H1 (cell line): ENCODE data around the gene FRY. TPM values are rescaled to one million over a fixed set of nuclear protein-coding genes. Genes with fewer than 3 reads are reported as not detected.

ENCODE experiments used
- CTCF ChIA-PET: fragments of 300-600 bp; sonication (Branson Sonifier 250); formaldehyde crosslinking; loops from one replicate; lab custom pipeline; 2021; ENCODE audit not compliant: partially characterized antibody; lab: Charles Lee
- POLR2A ChIA-PET: fragments of 300-600 bp; sonication (Branson Sonifier 250); formaldehyde crosslinking; loops from one replicate; lab custom pipeline; 2021; ENCODE audit warnings: inconsistent platforms; ENCODE audit not compliant: partially characterized antibody; lab: Charles Lee
- DNase-seq, 2 experiments: peaks; one replicate each; pipeline versions ENCODE4 v3.0.0 to v3.0.0-alpha.2; 2010 to 2022; ENCODE audit warnings: low spot score in 2 of 2, low read depth in 1 of 2, mixed read lengths in 1 of 2
- FAIRE-seq: peaks from 2 replicates; lab custom pipeline; 2011; peaks lifted over from hg19 to GRCh38; lab: Jason Lieb, UNC
- H2AFZ ChIP-seq: 2 replicates; pipeline ENCODE4 v1.8.1; 2012; ENCODE audit warnings: low read length, inconsistent platforms
- H2AK5ac ChIP-seq: 2 replicates; pipeline ENCODE4 v1.6.1; 2013; ENCODE audit warnings: low read depth, low read length
- H2BK120ac ChIP-seq: replicated peaks from 2 replicates; pipeline ENCODE3; 2013; ENCODE audit warnings: low read depth, low read length, inconsistent platforms
- H2BK12ac ChIP-seq: 2 replicates; pipeline ENCODE4 v1.6.1; 2013; ENCODE audit warnings: low read depth, low read length
- H2BK15ac ChIP-seq: 2 replicates; pipeline ENCODE4 v1.6.1; 2013; ENCODE audit warnings: low read length
- H2BK20ac ChIP-seq: 2 replicates; pipeline ENCODE4 v1.6.1; 2013; ENCODE audit warnings: low read length
- H2BK5ac ChIP-seq: 2 replicates; pipeline ENCODE4 v1.6.1; 2013; ENCODE audit warnings: low read depth, low read length
- H3K14ac ChIP-seq: 2 replicates; pipeline ENCODE4 v1.6.1; 2013; ENCODE audit warnings: inconsistent platforms; ENCODE audit not compliant: insufficient read length
- H3K18ac ChIP-seq: 2 replicates; pipeline ENCODE4 v1.6.1; 2013; ENCODE audit warnings: low read length; ENCODE audit errors: extremely low read depth
- H3K23ac ChIP-seq: 2 replicates; pipeline ENCODE4 v1.6.1; 2013; ENCODE audit warnings: inconsistent platforms; ENCODE audit not compliant: insufficient read length
- H3K23me2 ChIP-seq: 2 replicates; pipeline ENCODE4 v1.6.1; 2013; ENCODE audit warnings: low read depth, low read length
- H3K27ac ChIP-seq: 2 replicates; pipeline ENCODE4 v1.6.1; 2011; ENCODE audit warnings: low read depth, low read length, inconsistent platforms
- H3K27me3 ChIP-seq, 4 experiments: replicated peaks in 1 of 4; 1 replicate in 1 of 4; 2 replicates in 3 of 4; pipeline versions ENCODE4 v1.6.1 to v1.8.1; 2011 to 2013; ENCODE audit warnings: low read length in 3 of 4, mild to moderate bottlenecking in 3 of 4, inconsistent platforms in 2 of 4, mixed read lengths in 2 of 4, moderate library complexity in 1 of 4; ENCODE audit not compliant: control insufficient read depth in 3 of 4, insufficient read depth in 3 of 4; ENCODE audit errors: extremely low read depth in 1 of 4
- H3K36me3 ChIP-seq, 4 experiments: 2 replicates each; pipeline versions ENCODE4 v1.6.1 to v1.8.1; 2011 to 2013; ENCODE audit warnings: mild to moderate bottlenecking in 4 of 4, low read length in 3 of 4, moderate library complexity in 2 of 4, control low read depth in 1 of 4, inconsistent platforms in 1 of 4; ENCODE audit not compliant: insufficient read depth in 4 of 4, control insufficient read depth in 2 of 4
- H3K4ac ChIP-seq: replicated peaks from 2 replicates; pipeline ENCODE3; 2013; ENCODE audit warnings: low read length, low read depth, mixed read lengths, inconsistent platforms; ENCODE audit not compliant: insufficient read length
- H3K4me1 ChIP-seq, 4 experiments: replicated peaks in 1 of 4; 1 replicate in 1 of 4; 2 replicates in 3 of 4; pipeline versions ENCODE4 v1.6.1 to v1.8.1; 2011 to 2013; ENCODE audit warnings: low read length in 3 of 4, inconsistent platforms in 2 of 4, mixed read lengths in 1 of 4; ENCODE audit not compliant: insufficient read depth in 4 of 4, control insufficient read depth in 3 of 4
- H3K4me2 ChIP-seq, 2 experiments: 2 replicates each; pipeline versions ENCODE4 v1.6.1 to v1.8.1; 2011 to 2013; ENCODE audit warnings: low read depth in 2 of 2, low read length in 2 of 2, control low read depth in 1 of 2, inconsistent platforms in 1 of 2, mild to moderate bottlenecking in 1 of 2; ENCODE audit not compliant: insufficient read depth in 1 of 2
- H3K4me3 ChIP-seq, 4 experiments: fragments of 200-600, 300-600 bp in 1 of 4; sonication (generic), shearing (Covaris generic), sonication (Bioruptor Twin) in 1 of 4; 2 replicates each; pipeline versions ENCODE4 v1.5.1 to v1.8.1; 2011 to 2016; ENCODE audit warnings: low read length in 4 of 4, low read depth in 3 of 4, control low read depth in 2 of 4, inconsistent platforms in 2 of 4, mild to moderate bottlenecking in 2 of 4, mixed read lengths in 1 of 4, moderate library complexity in 1 of 4; ENCODE audit not compliant: insufficient read depth in 2 of 4; ENCODE audit errors: extremely low read depth in 1 of 4
- H3K56ac ChIP-seq: replicated peaks from 2 replicates; pipeline ENCODE3; 2013; ENCODE audit warnings: low read depth, mild to moderate bottlenecking, mixed read lengths, low read length, inconsistent platforms; ENCODE audit not compliant: insufficient read length
- H3K79me1 ChIP-seq: 2 replicates; pipeline ENCODE4 v1.6.1; 2013; ENCODE audit warnings: low read depth, low read length, control low read depth
- H3K79me2 ChIP-seq, 2 experiments: 2 replicates each; pipeline versions ENCODE4 v1.6.1 to v1.8.1; 2012 to 2013; ENCODE audit warnings: low read length in 2 of 2, mild to moderate bottlenecking in 2 of 2, inconsistent platforms in 1 of 2; ENCODE audit not compliant: insufficient read depth in 2 of 2, control insufficient read depth in 1 of 2
- H3K9ac ChIP-seq, 4 experiments: replicated peaks in 1 of 4; 1 replicate in 1 of 4; 2 replicates in 3 of 4; pipeline versions ENCODE4 v1.6.1 to v1.8.1; 2011 to 2013; ENCODE audit warnings: low read depth in 3 of 4, low read length in 3 of 4, control low read depth in 2 of 4, mild to moderate bottlenecking in 2 of 4, moderate library complexity in 2 of 4, inconsistent platforms in 1 of 4; ENCODE audit errors: extremely low read depth in 1 of 4
- H3K9me3 ChIP-seq, 2 experiments: 2 replicates each; pipeline versions ENCODE4 v1.6.1 to v1.8.1; 2012 to 2013; ENCODE audit warnings: mild to moderate bottlenecking in 2 of 2, moderate library complexity in 2 of 2, control low read depth in 1 of 2, inconsistent platforms in 1 of 2, low read depth in 1 of 2, low read length in 1 of 2, mixed read lengths in 1 of 2; ENCODE audit not compliant: insufficient read depth in 2 of 2
- H4K20me1 ChIP-seq, 2 experiments: replicated peaks in 1 of 2; 2 replicates each; pipeline versions ENCODE3 to v1.8.1; 2011 to 2013; ENCODE audit warnings: inconsistent platforms in 2 of 2, low read length in 2 of 2, mild to moderate bottlenecking in 1 of 2; ENCODE audit not compliant: insufficient read depth in 2 of 2, control insufficient read depth in 1 of 2
- H4K5ac ChIP-seq: 2 replicates; pipeline ENCODE4 v1.6.1; 2013; ENCODE audit warnings: low read length, low read depth, mixed read lengths, inconsistent platforms; ENCODE audit not compliant: insufficient read length
- H4K8ac ChIP-seq: 2 replicates; pipeline ENCODE4 v1.8.0; 2013; ENCODE audit warnings: mild to moderate bottlenecking, moderate library complexity, low read length, inconsistent platforms; ENCODE audit not compliant: insufficient read depth; ENCODE audit errors: extremely low read depth
- H4K91ac ChIP-seq: replicated peaks from 2 replicates; pipeline ENCODE3; 2013; ENCODE audit warnings: low read length, mixed read lengths, inconsistent platforms; ENCODE audit not compliant: insufficient read length
- HDAC6 ChIP-seq: IDR thresholded peaks from one replicate; pipeline ENCODE4 v1.7.1; 2012; ENCODE audit warnings: low read depth, mild to moderate bottlenecking, inconsistent platforms, low read length, moderate library complexity
- JUND ChIP-seq: IDR thresholded peaks from 2 replicates; pipeline ENCODE4 v1.6.1; 2011; ENCODE audit warnings: mild to moderate bottlenecking, improper control_type of control experiment, low read length
- KDM4A ChIP-seq: IDR thresholded peaks from one replicate; pipeline ENCODE4 v1.7.1; 2012; ENCODE audit warnings: low read depth, mild to moderate bottlenecking, moderate library complexity, low read length, inconsistent platforms; ENCODE audit not compliant: severe bottlenecking
- SP4 ChIP-seq: IDR thresholded peaks from 2 replicates; pipeline ENCODE4 v1.6.1; 2012; ENCODE audit warnings: low read length, inconsistent platforms
- WGBS, 2 experiments: shearing (Covaris generic) in 1 of 2; methylation state at CpG; one replicate each; pipeline versions ENCODE4 v1.1.6 to v1.1.7; 2013 to 2015; ENCODE audit warnings: low lambda C conversion rate in 2 of 2, mixed read lengths in 2 of 2, inconsistent platforms in 1 of 2, low coverage in 1 of 2, missing lambda C conversion rate in 1 of 2; ENCODE audit not compliant: insufficient replicate concordance in 2 of 2, insufficient coverage in 1 of 2, insufficient read length in 1 of 2; ENCODE audit errors: extremely low coverage in 1 of 2, missing lambda C conversion rate in 1 of 2; 5-methylcytosine and 5-hydroxymethylcytosine counted together
- polyA plus RNA-seq, 7 experiments: library from polyadenylated mRNA; depleted of rRNA in 3 of 7; stranded (reverse) in 5 of 7; unstranded in 2 of 7; fragments of >200 nt in 5 of 7; fragments of 200-250 nt in 2 of 7; gene quantifications; 1 replicate in 5 of 7; 2 replicates in 1 of 7; 4 replicates in 1 of 7; pipeline versions ENCODE4 v1.2.1 to v1.2.3, GENCODE V29; 2011 to 2013; ENCODE audit warnings: missing spikeins in 2 of 7, mixed read lengths in 2 of 7
- total RNA-seq: library from RNA; stranded (reverse); fragmentation: NEBNext Ultra II Directional; extraction: Animal tissue kit (Norgen Biotek cat#: 25700); gene quantifications from 2 replicates; pipeline ENCODE4 v1.2.1, GENCODE V29; 2021

The FRY gene
- total and polyA plus RNA-seq, 2 of the 8 experiments (the other 6 are each of a cell fraction or from before 2014, with no cell fraction given): 4.3 to 9.2 TPM

DNA sequence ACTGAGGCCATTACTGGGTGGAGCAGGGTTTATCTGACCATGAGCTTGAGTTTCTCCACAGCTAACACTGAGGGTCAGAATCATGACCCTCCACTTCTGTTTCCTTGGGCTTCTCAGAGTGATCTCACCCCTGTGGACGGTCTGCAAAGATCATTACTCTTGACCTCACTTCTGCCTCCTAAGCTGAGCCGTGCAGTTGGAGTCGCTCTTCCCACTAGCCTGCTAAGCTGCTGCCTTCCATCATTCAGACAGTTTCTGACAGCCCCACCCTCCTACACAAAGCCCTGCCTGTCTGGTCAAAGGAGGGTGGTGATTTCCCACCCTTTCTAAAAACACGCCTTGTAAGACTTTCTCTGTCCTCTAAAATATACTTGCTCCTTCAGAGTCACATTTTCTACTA lies 9.3 kb upstream of the FRY start:
- H4K20me1 ChIP-seq: no peaks in the 10 kb centered on the region
- DNase-seq: no peak
- H3K4me2 ChIP-seq: no peak overlapping the region
- no peak overlapping the region for H3K9ac ChIP-seq
- no peak for FAIRE-seq
- no peak overlapping the region for H3K4me3 ChIP-seq
- no peak overlapping the region for H2AK5ac ChIP-seq
- no peak overlapping the region for H4K8ac ChIP-seq
- H2BK15ac ChIP-seq: no peak overlapping the region
- no peaks in the 10 kb centered on the region for H3K79me2 ChIP-seq
- H2BK5ac ChIP-seq: no peak overlapping the region
- 90% methylated on average over 4 of the region's 4 CpGs; no CpG with 5 or more reads in 1 of the 2 experiments for WGBS, 2 experiments
- H3K18ac ChIP-seq: no peak overlapping the region; the same call in 1 of the 2 replicates
- H2BK12ac ChIP-seq: no peak overlapping the region
- H2AFZ ChIP-seq: no peak overlapping the region
- no peaks in the 10 kb centered on the region for H3K9me3 ChIP-seq
- no peak overlapping the region for H4K91ac ChIP-seq
- CTCF ChIA-PET: interaction anchor here (0.8 to 1.1 kb wide), 4 partner anchors 9 to 146 kb away, joined by 3 to 4 read pairs (median 3); partner anchors contain the start of gene FRY
- peaks cover 0 to 13% (median 6%) of the 10 kb centered on the region in 4 experiments; a peak in 3 of 7 replicates for H3K4me1 ChIP-seq
- H2BK20ac ChIP-seq: no peak overlapping the region
- H3K56ac ChIP-seq: no peak overlapping the region
- H3K36me3 ChIP-seq: no peaks in the 10 kb centered on the region
- no peak overlapping the region for H3K27ac ChIP-seq
- TF ChIP-seq SP4: no peak
- no peak for TF ChIP-seq HDAC6
- no peak for TF ChIP-seq KDM4A
- no peak for TF ChIP-seq JUND
- no peak overlapping the region for H3K14ac ChIP-seq
- no peak overlapping the region for H3K4ac ChIP-seq
- POLR2A ChIA-PET: interaction anchor here (0.7 kb wide), 1 partner anchor 293 kb away, joined by 3 read pairs; the partner anchor contains the start of genes BRCA2 and ZAR1L
- no peak overlapping the region for H4K5ac ChIP-seq
- no peaks in the 10 kb centered on the region; the same call in 1 of the 2 replicates for H3K23me2 ChIP-seq
- H3K23ac ChIP-seq: no peak overlapping the region
- H3K27me3 ChIP-seq: no peaks in the 10 kb centered on the region
- H2BK120ac ChIP-seq: no peak overlapping the region
- no peaks in the 10 kb centered on the region for H3K79me1 ChIP-seq
